HL-60 (cell line): ENCODE data around the gene SASH1.

Source experiments
- CTCF ChIP-seq: IDR thresholded peaks from one replicate; pipeline ENCODE4 v1.5.1; 2011; ENCODE audit warnings: low read length, control low read depth, inconsistent platforms; ENCODE audit not compliant: insufficient read depth
- GABPA ChIP-seq: IDR thresholded peaks from 2 replicates; pipeline ENCODE4 v1.6.1; 2012; ENCODE audit warnings: low read depth
- POLR2AphosphoS5 ChIP-seq: IDR thresholded peaks from 2 replicates; pipeline ENCODE4 v1.6.1; 2012; ENCODE audit warnings: low read depth
- REST ChIP-seq: IDR thresholded peaks from 2 replicates; pipeline ENCODE4 v1.6.1; 2012; ENCODE audit warnings: low read depth; ENCODE audit not compliant: insufficient replicate concordance
- SPI1 ChIP-seq: IDR thresholded peaks from 2 replicates; pipeline ENCODE4 v1.6.1; 2012; ENCODE audit warnings: low read depth, mild to moderate bottlenecking, borderline replicate concordance

GRCh38 chr6:148417045-148417444 is 74.4 kb downstream of the SASH1 start:
- TF ChIP-seq CTCF (no peak), REST (no peak), POLR2AphosphoS5 (no peak), SPI1 (no peak), GABPA (no peak)
